ENCODE data around the gene MACROD2.

DNA sequence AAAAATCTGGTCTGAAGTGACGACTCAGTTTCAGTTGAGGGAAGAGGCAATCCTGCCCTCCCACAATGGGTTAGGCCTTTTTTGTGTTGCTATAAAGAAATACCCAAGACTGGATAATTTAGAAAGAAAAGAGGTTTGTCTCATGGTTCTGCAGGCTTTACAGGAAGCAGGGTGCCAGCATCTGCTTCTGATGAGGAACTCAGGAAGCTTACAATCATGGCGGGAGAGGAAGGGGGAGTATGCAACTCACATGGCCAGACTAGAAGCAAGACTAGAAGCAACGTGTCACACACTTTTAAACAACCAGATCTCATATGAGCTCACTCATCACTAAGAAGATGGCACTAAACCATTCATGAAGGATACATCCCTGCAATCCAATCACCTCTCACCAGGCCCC lies 2048.6 kb downstream of the MACROD2 start:
- TF ChIP-seq, protein P1, sequence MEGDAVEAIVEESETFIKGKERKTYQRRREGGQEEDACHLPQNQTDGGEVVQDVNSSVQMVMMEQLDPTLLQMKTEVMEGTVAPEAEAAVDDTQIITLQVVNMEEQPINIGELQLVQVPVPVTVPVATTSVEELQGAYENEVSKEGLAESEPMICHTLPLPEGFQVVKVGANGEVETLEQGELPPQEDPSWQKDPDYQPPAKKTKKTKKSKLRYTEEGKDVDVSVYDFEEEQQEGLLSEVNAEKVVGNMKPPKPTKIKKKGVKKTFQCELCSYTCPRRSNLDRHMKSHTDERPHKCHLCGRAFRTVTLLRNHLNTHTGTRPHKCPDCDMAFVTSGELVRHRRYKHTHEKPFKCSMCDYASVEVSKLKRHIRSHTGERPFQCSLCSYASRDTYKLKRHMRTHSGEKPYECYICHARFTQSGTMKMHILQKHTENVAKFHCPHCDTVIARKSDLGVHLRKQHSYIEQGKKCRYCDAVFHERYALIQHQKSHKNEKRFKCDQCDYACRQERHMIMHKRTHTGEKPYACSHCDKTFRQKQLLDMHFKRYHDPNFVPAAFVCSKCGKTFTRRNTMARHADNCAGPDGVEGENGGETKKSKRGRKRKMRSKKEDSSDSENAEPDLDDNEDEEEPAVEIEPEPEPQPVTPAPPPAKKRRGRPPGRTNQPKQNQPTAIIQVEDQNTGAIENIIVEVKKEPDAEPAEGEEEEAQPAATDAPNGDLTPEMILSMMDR (IDR thresholded peaks at IDR 0.05) = no peak
- TF ChIP-seq POLR2A (IDR thresholded peaks at IDR 0.05) = no peak
